ENCODE results near the gene FCHSD2.
"Not testable (repeated sequence)": the region's sequence is repeated elsewhere in the genome, so short reads cannot be mapped to it uniquely, and the experiment has no call there.

FCHSD2 gene

GRCh38 chr11:73058989-73059674 lies 83.0 kb downstream of the FCHSD2 start:
- DNase-seq (ENCODE audit: low read depth), result no peak

GRCh38 chr11:73055655-73056354 lies 86.3 kb downstream of the FCHSD2 start:
- no peak for DNase-seq (ENCODE audit: low read depth)

GRCh38 chr11:73055002-73055401 lies 87.1 kb downstream of the FCHSD2 start:
- no peak for DNase-seq (ENCODE audit: low read depth)

- no peak for DNase-seq (ENCODE audit: low read depth)
Observed at GRCh38 chr11:73053964-73054363, 88.2 kb downstream of the FCHSD2 start.

- no peak for DNase-seq (ENCODE audit: low read depth)
Observed at GRCh38 chr11:73048446-73048845, 93.7 kb downstream of the FCHSD2 start.

DNA sequence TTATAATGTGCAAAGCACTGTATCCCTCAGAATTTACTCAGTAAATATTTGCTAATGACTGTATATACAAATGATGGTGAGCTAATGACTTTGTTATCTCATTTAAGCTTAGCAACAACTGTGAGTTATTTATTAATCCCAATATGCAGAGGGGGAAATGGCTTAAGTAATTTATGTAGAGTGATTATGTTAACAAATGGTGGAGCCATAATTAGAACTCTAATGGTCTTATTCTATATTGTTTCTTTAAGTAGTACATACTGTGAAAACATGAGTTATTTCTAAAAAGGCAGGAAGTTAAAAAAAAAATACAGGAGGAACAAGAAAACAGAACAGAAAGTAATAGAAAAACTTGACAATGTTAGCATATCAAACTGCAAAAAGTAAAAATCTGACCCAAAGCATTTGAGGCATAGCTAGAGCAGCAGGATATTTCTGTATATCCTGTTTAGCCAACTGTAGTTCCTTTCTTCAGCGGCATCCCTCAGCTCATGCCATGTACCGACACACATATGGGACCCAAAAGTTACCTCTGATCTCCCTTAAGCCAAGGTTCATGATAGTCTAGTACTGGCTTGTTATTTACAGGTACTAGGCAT lies 94.2 kb downstream of the FCHSD2 start:
- no peak for DNase-seq (ENCODE audit: low read depth)

DNA sequence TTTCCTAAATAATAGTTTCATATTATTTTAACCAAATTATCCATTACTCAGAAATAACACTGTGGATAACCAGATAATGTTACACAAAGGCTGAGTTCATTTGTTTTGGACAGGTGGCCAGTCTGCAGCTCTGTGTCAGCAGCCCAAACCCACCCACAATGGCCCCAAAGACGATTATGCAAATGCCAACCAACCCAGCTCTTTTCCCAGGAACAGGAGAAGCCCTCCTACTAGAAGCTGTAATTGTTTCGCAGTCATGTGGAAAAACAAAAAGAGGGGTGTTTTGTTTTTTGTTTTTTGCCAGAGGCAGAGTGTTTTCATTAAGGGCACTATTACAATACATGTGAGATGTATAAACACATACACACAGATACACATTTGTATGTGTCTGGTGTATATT lies 102.1 kb downstream of the FCHSD2 start:
- no peak for DNase-seq (ENCODE audit: low read depth)

DNA sequence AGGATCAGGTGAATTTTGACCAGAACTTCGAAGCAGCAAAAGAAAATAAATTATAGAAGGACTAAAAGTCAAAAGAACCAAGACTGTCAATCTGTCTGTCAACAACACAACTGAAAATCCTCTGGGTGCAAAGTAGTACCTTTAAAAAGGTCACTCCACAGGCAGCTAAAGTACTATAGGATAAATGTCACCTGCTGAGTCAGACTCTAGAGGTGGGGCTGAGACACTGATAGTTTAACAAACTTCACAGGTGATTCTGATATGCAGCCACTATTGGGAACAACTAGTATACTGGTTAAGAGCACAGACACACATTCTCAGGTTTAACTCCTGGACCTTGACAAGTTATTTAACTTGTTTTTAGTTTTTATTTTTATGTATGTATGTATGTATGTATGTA lies 107.3 kb downstream of the FCHSD2 start:
- no peak for DNase-seq (ENCODE audit: low read depth)

DNA sequence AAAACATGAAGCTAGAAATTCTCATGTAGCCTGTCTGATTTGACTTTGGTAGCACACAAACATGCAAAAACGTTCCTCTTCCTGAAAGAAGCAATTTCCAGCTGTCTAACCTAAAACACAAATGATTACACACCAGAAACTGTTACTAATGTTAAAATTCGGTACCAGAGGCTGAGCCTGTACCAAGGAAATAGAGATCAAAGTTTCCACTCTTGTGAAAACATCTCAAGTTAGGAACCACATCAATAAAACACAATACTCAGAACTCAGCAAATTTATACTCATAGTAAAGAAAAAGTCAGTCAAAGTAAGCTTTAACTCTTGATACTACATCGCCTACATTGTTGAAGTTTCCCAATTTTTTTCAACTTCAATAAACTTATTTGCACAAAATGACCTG lies 107.8 kb downstream of the FCHSD2 start:
- DNase-seq (ENCODE audit: low read depth), result no peak

DNA sequence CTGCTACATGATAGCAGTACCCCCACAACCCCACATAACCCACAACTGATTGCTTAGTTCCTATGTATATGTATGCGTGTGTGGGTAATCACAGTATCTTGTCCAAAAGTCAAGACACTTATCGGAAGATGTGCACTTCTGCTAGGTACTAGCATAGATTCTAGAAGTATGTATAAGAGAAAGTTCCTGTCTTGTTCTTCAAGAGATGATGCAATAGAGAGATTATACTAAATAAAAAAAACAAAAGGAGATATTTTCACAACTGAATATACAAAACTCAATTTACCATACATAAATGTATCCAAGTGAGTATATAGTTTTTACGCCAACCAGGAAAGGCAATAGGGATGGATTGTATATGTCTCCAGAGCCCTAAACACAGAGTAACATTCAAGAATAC lies 112.0 kb downstream of the FCHSD2 start:
- DNase-seq (ENCODE audit: low read depth), result no peak

DNA sequence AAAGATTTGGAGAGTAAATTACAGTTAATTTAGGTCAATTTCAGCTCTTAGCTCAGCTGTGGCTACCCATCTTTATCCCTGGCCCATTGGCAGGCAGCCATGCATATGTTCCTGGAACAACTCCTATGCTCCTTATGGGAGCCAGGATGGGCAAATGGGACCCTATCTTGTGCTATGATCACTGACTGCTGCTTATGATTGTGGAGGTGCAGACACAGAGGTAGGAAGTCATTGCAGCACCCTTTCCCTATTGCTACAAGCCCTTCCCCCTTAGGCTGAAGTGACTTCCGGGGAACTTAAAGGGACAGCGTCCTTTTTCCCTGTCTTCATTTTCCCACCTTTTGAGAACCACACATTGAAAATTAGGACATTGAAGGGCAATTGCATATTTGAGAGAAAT lies 112.7 kb downstream of the FCHSD2 start:
- no peak for DNase-seq (ENCODE audit: low read depth)

- no peak for DNase-seq (ENCODE audit: low read depth)
Observed at GRCh38 chr11:73028611-73029010, 113.5 kb downstream of the FCHSD2 start.

GRCh38 chr11:73027840-73028239 lies 114.3 kb downstream of the FCHSD2 start:
- not testable (repeated sequence) for DNase-seq (ENCODE audit: low read depth)

- DNase-seq (ENCODE audit: low read depth), result no peak
Observed at GRCh38 chr11:73024639-73025038, 117.5 kb downstream of the FCHSD2 start.

- no peak for DNase-seq (ENCODE audit: low read depth)
Observed at GRCh38 chr11:73019996-73020395, 122.1 kb downstream of the FCHSD2 start.

GRCh38 chr11:73019449-73019848 lies 122.7 kb downstream of the FCHSD2 start:
- DNase-seq (ENCODE audit: low read depth), result no peak

GRCh38 chr11:73018856-73019255 lies 123.3 kb downstream of the FCHSD2 start:
- no peak for DNase-seq (ENCODE audit: low read depth)

- DNase-seq (ENCODE audit: low read depth), result no peak
Observed at GRCh38 chr11:73017024-73017751, 124.9 kb downstream of the FCHSD2 start.

DNA sequence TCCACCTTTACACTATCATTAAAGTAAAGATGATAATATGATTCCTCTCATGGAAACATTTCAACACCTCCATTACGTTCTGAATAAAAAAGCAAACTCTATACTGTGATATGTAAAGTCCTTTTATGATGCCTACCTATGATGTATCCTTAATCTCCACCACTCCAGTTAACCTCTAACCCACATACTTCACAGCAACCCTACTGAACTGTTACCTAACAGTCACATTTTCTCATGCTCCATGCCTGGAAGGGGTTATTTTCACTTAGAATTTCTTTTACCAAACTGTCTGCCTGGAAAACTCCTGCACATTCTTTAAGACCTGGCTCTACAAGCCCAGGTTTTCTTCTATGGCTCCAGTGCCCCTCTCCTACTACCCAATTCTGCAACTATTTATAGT lies 129.1 kb downstream of the FCHSD2 start:
- DNase-seq (ENCODE audit: low read depth), result no peak

DNA sequence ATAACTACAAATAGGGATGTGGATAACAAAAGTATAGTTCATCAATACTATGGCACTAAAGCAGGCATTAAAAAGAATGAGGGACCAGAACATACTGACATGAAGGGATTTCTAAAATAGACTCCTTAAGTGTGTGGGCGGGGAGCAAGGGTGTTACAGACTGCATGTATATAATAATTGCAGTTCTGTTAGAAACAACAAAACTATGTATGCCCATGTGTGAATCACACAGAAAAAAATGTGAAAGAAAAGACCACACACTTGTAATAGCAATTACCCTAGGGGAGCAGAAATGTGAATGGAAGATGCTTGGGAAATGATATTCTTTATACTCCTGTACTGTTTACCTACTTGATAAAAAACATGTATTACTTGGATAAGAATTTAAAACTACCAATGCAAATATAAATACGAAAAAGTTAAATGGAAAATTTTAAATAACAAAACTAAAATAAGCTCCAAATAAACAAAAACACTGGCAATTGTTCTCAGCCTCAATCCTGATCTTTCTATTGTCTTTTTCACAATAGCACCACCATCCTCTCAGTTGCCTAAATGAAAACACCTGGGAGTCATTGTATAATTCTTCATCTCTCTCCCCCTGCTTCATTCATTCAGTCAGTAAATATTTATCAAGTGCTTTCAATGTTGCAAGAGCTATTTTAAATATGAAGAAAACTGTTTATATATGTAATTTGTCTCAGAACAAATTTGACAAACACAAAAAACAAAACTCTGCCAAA lies 129.8 kb downstream of the FCHSD2 start:
- no peak for DNase-seq (ENCODE audit: low read depth)

GRCh38 chr11:73011126-73011817 lies 130.8 kb downstream of the FCHSD2 start:
- DNase-seq (ENCODE audit: low read depth), result no peak
